OCI-LY7 (cell line): Measurements from ENCODE around the gene ENO4.

ENCODE experiments used
- CTCF ChIP-seq: fragments of 200-600 bp; sonication (generic); conservative IDR thresholded peaks from 2 replicates; pipeline ENCODE4 v1.5.1; 2014; ENCODE audit warnings: mild to moderate bottlenecking, antibody characterized with exemption, low read length, moderate library complexity, mixed read lengths
- EZH2phosphoT487 ChIP-seq: fragments of 200-600 bp; sonication (generic); IDR thresholded peaks from 2 replicates; pipeline ENCODE4 v1.6.1; 2018; ENCODE audit warnings: low read depth, borderline replicate concordance, mild to moderate bottlenecking, mixed run types, antibody characterized with exemption, low read length, moderate library complexity, mixed read lengths

- TF ChIP-seq CTCF, result no peak
- TF ChIP-seq EZH2phosphoT487, result no peak
These were observed 45.6 kb upstream of the ENO4 start for GRCh38 chr10:116803451-116804249.
